Ovary (tissue), 3 donors: Measurements from ENCODE around the gene TRPV4.

Experiments
- POLR2A ChIP-seq: fragments of 450-650 bp; IDR thresholded peaks from one replicate; pipeline ENCODE4 v1.6.1; 2017; ENCODE audit warnings: antibody characterized with exemption, mild to moderate bottlenecking, moderate library complexity
- TF ChIP-seq, protein P1 (sequence below), 3 donors: fragments of 450-650 bp in 2 of 3; fragments of 200-600 bp in 1 of 3; IDR thresholded peaks; one replicate each; pipeline versions ENCODE4 v1.5.1 to v1.8.0; 2016 to 2022; ENCODE audit warnings: antibody characterized with exemption in 3 of 3, mild to moderate bottlenecking in 1 of 3
- donor health status: DM: no; HTN: no; CAD: no.

DNA sequence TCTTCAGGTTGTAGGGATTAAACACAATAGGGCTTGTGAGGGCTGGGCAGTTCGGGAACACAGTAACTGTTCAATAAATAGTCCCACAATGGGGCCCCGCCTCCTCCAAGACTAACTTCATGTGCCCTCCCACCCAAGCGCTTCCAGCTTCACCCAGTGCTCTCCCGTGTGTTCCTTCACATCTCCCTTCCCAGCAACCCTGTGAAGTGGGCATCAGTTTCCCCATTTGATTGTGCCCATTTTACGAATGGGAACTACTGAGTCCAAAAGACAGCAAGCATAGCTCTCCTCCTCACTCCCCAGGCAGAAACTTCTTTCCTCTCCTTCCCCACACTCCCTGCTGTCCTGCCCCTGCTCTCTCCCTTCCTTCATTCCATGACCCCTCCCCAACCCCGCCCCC lies 6.2 kb upstream of the TRPV4 start:
- TF ChIP-seq, protein P1, sequence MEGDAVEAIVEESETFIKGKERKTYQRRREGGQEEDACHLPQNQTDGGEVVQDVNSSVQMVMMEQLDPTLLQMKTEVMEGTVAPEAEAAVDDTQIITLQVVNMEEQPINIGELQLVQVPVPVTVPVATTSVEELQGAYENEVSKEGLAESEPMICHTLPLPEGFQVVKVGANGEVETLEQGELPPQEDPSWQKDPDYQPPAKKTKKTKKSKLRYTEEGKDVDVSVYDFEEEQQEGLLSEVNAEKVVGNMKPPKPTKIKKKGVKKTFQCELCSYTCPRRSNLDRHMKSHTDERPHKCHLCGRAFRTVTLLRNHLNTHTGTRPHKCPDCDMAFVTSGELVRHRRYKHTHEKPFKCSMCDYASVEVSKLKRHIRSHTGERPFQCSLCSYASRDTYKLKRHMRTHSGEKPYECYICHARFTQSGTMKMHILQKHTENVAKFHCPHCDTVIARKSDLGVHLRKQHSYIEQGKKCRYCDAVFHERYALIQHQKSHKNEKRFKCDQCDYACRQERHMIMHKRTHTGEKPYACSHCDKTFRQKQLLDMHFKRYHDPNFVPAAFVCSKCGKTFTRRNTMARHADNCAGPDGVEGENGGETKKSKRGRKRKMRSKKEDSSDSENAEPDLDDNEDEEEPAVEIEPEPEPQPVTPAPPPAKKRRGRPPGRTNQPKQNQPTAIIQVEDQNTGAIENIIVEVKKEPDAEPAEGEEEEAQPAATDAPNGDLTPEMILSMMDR (IDR thresholded peaks at IDR 0.05): no peak
- no peak for TF ChIP-seq POLR2A
